Brain microvascular endothelial cell (primary cell): ENCODE results near the gene ELP2.

ENCODE experiments used
- DNase-seq: peaks from one replicate; pipeline ENCODE4 v3.0.0-alpha.2; 2020
- H3K27ac ChIP-seq: fragments of 250-450 bp; sonication (Bioruptor Pico); 2 replicates; pipeline ENCODE4 v1.5.1; 2020; ENCODE audit warnings: mild to moderate bottlenecking, moderate library complexity
- H3K27me3 ChIP-seq: fragments of 250-450 bp; sonication (Bioruptor Pico); replicated peaks from 2 replicates; pipeline ENCODE4 v1.5.1; 2020; ENCODE audit warnings: mild to moderate bottlenecking
- H3K36me3 ChIP-seq: fragments of 250-450 bp; sonication (Bioruptor Pico); replicated peaks from 2 replicates; pipeline ENCODE4 v1.5.1; 2020; ENCODE audit warnings: mild to moderate bottlenecking
- H3K4me3 ChIP-seq: 2 replicates; pipeline ENCODE4 v1.5.1; 2011; ENCODE audit warnings: low read depth, mild to moderate bottlenecking, control low read depth, low read length, moderate library complexity
- in situ Hi-C: cut with HindIII; loops from 2 replicates; pipeline ENCODE4 v1.10.0; 2017; ENCODE audit warnings: low sequenced_read_pairs, low pct_ligation_motif_present
- TF ChIP-seq, protein P1 (sequence below): IDR thresholded peaks from 2 replicates; pipeline ENCODE4 v1.5.1; 2011; ENCODE audit warnings: low read depth, mild to moderate bottlenecking, moderate library complexity, low read length, control low read depth, inconsistent platforms; ENCODE audit errors: missing control alignments

Gene ELP2

DNA sequence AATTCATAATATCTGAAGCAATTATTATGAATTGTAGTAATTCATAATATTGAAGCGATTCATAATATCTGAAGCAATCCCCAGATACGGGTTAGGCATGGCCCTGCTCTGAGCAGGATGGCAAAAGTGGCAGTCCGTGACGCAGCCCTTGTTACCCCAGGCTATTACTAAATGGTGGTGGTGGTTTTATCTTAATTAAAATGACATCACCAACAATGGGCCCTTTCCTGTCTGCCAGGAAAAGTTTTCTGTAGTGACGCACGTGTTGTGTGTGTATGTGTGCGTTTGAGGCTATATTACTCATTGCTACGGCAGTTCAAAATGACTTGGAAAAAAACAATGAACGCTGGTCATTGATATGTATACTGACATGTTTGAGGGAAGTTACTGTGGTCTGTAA, 47.0 kb downstream of the ELP2 start:
- TF ChIP-seq, protein P1, sequence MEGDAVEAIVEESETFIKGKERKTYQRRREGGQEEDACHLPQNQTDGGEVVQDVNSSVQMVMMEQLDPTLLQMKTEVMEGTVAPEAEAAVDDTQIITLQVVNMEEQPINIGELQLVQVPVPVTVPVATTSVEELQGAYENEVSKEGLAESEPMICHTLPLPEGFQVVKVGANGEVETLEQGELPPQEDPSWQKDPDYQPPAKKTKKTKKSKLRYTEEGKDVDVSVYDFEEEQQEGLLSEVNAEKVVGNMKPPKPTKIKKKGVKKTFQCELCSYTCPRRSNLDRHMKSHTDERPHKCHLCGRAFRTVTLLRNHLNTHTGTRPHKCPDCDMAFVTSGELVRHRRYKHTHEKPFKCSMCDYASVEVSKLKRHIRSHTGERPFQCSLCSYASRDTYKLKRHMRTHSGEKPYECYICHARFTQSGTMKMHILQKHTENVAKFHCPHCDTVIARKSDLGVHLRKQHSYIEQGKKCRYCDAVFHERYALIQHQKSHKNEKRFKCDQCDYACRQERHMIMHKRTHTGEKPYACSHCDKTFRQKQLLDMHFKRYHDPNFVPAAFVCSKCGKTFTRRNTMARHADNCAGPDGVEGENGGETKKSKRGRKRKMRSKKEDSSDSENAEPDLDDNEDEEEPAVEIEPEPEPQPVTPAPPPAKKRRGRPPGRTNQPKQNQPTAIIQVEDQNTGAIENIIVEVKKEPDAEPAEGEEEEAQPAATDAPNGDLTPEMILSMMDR: no peak
- in situ Hi-C loops: no loop called here
- peaks cover 28% of the 10 kb centered on the region for H3K36me3 ChIP-seq
- peak; percentile 36 for DNase-seq
- H3K4me3 ChIP-seq: no peak overlapping the region
- H3K27me3 ChIP-seq: no peaks in the 10 kb centered on the region
- no peak overlapping the region for H3K27ac ChIP-seq

DNA sequence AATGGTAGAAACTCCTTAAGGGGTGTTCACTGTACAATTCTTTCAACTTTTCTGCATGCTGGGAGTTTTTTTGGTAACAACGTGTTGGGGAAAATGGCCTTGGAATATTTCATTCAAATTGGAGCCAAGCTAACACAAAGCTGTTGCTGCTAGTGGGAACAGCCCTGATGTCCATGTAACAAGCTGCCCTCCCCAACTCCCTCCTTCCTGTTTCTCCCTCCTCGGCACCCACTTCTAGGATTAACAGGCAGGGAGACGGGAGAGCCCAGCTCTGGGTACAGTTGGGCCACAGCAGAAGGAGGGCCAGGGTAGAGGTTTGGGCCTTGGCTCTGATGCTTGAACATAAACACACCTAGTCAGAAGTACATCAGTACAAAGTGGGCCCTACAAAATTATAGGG, 48.2 kb downstream of the ELP2 start:
- H3K4me3 ChIP-seq: no peak overlapping the region
- peaks cover 19% of the 10 kb centered on the region for H3K36me3 ChIP-seq
- no peak for DNase-seq
- no peaks in the 10 kb centered on the region for H3K27me3 ChIP-seq
- in situ Hi-C loops: no loop called here
- H3K27ac ChIP-seq: no peak overlapping the region
- TF ChIP-seq, protein P1: no peak

DNA sequence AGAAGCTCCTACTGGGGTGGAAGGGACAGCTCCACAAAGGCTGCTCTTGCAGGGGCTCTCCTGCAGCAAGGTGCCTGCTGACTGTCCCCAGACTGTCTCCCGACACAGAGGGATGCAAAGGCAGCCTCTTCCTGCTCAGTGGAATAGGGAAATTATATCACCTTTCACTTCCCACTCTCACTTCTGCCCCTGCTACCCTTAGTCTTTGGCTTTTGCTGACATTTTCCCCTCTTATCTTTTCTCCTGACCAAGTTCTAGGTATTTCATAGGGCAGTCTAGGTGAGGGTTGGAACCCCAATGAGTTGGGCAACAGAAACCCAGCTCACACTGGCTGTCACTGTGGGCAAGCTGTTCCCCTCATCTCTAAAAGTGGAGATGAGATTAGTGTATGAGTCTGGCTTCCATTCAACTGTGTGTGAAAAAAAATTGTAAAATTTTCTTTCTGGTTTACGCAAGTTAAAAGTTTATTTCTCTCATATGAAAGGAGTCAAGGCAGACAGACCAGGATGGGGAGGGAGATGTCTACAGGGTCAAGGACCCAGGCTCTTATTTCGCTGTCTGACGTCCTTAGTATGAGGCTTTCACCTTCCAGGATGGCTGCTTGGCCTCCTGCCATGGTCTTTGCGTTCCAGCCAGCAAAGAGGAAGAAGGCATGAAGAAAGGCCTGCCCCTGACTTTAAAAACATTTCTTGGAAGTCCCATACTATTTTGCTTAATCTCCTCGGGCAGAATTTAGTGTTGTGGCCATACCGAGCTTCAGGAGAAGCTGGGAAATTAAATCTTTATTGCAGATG, 50.1 kb downstream of the ELP2 start:
- TF ChIP-seq, protein P1: no peak
- no peak overlapping the region for H3K4me3 ChIP-seq
- H3K27ac ChIP-seq: no peak overlapping the region
- peaks cover 7% of the 10 kb centered on the region for H3K36me3 ChIP-seq
- in situ Hi-C loops: no loop called here
- no peaks in the 10 kb centered on the region for H3K27me3 ChIP-seq
- DNase-seq: peak; percentile 72

DNA sequence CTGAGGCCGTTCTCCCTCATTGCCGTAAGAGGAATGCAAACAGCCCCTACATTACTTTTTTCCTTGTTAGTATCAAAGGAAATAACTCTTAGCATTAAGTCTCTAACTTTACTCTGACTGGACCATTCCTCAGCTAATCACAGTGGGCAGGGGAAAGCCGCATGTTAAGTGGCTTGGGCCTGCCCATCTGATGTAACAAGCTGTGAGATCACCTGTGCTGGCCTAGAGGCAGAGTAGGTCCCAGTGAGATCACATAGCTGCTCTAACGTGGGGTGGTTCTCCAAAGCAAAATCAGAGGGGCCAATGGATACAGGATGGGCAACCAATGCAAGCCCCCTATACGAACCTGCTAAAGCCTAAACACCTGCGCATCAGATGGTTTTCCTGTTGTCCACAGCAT, 51.7 kb downstream of the ELP2 start:
- Histone ChIP-seq H3K27ac (no peak overlapping the region), H3K36me3 (peaks cover 3% of the 10 kb centered on the region), H3K4me3 (no peak overlapping the region), H3K27me3 (no peaks in the 10 kb centered on the region)
- DNase-seq: no peak
- in situ Hi-C loops: no loop called here
- TF ChIP-seq, protein P1: no peak

DNA sequence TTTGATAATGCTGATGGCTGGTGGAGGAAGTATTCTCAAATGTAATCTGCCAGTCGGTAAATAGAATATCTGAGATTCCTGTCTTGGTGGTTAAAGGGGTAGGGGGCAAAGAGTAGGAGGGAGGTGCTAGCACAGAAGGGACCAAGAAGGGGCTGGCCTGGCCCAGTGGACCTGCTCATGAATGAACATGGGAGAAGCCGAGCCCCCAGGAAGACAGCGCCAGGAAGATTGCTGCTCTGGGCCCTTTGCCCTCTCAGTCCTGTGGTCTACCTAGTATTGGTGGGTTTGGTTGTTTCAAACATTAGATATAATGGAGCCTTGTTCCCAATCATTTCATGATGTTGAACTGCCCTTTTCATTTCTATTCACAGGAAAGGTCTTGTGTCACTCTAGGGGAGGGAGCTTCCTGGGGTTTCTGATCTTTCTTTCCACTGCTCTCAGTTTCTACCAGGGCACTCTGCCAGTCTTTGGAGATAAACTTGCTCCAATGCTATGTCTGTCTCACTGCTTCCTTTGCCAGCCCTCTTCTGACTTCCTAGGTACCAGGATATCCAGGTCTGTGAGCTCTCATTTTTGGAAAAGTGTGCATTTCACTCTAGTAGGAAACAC, 52.3 kb downstream of the ELP2 start:
- DNase-seq: no peak
- Histone ChIP-seq H3K4me3 (no peak overlapping the region), H3K27me3 (no peaks in the 10 kb centered on the region), H3K36me3 (no peaks in the 10 kb centered on the region), H3K27ac (no peak overlapping the region)
- in situ Hi-C loops: no loop called here
- TF ChIP-seq, protein P1: no peak

DNA sequence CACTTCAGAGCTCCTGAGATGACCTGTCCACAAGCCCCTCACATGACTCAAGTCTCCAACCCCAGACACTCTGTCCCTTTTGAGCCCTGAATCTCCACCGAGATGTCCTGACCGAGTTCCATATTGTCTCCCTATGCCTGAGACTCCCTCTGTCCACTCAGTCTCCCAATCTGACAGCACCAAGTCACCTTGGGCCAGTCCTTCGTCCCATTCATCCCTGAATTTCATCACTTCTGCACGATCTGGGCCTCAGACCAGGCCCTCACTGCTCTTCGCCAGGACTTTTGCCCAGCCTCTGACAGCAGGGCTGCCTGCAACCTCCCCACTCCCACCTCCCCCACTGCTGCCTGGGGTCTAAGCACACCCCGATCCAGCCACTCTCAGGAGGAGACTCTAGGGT, 53.3 kb downstream of the ELP2 start:
- Histone ChIP-seq H3K27ac (no peak overlapping the region), H3K36me3 (no peaks in the 10 kb centered on the region), H3K4me3 (no peak overlapping the region), H3K27me3 (no peaks in the 10 kb centered on the region)
- TF ChIP-seq, protein P1: no peak
- no peak for DNase-seq
- in situ Hi-C loops: no loop called here
